ENCODE measurements around the gene CRISPLD2. TPM values are rescaled to one million over a fixed set of nuclear protein-coding genes. Genes with fewer than 3 reads are reported as not detected.

CRISPLD2 gene
- total RNA-seq, 1 donor from 2014 or later = 17.8 TPM

- Mint-ChIP-seq H3K4me3 (no peak overlapping the region), H3K27ac (peak overlapping the region; percentile 37), H3K27me3 (no peaks in the 10 kb centered on the region), H3K36me3 (peaks cover 16% of the 10 kb centered on the region), H3K9me3 (no peaks in the 10 kb centered on the region), H3K4me1 (ENCODE audit: unreplicated experiment) (peaks cover 1% of the 10 kb centered on the region)
- TF ChIP-seq CTCF (conservative IDR thresholded peaks at IDR 0.05) = no peak
- no peak for DNase-seq (ENCODE audit: extremely low spot score, unreplicated experiment)
Measured at GRCh38 chr16:84874553-84874952, 54.8 kb downstream of the CRISPLD2 start.

GRCh38 chr16:84874983-84875382 is 55.2 kb downstream of the CRISPLD2 start:
- no peak overlapping the region for H3K4me3 Mint-ChIP-seq
- no peak overlapping the region for H3K27ac Mint-ChIP-seq
- TF ChIP-seq CTCF (conservative IDR thresholded peaks at IDR 0.05) = no peak
- no peaks in the 10 kb centered on the region for H3K27me3 Mint-ChIP-seq
- H3K4me1 Mint-ChIP-seq (ENCODE audit: unreplicated experiment) = peaks cover 6% of the 10 kb centered on the region
- no peak for DNase-seq (ENCODE audit: extremely low spot score, unreplicated experiment)
- peaks cover 21% of the 10 kb centered on the region for H3K36me3 Mint-ChIP-seq
- H3K9me3 Mint-ChIP-seq = no peaks in the 10 kb centered on the region

GRCh38 chr16:84875846-84876245 is 56.1 kb downstream of the CRISPLD2 start:
- no peak for DNase-seq (ENCODE audit: extremely low spot score, unreplicated experiment)
- H3K4me3 Mint-ChIP-seq = no peak overlapping the region

DNA sequence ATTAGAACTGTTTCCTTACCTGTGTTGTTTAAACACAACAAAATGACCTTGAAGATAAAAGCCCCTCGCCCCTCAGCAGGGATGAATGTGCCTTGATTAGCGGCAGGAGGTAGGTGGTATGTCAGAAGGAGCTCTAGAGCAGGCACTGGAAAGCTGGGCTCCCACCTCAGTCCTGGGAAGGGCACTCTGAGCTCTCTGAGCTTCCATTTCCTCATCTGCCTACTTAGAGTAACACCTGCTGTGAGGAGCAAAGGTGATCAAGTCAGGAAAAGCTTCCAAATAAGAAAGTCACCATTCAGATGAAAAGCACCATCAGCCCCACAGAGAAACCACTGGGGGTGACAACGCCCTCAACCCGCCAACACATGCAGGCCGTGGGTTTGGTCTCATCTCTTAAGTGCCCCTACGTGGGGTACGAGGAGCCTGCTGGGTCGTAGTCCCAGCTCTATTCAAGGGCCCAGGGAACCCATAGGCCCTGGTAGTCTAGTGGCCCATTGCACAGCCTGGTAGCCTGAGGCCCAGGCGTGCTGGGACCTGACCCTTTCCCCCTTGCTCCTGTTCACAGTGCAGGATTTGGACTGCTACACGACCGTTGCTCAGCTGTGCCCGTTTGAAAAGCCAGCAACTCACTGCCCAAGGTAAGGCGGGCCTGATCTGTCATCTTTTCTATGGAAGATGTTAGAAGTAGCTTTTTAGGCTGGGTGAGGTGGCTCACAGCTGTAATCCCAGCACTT is 57.3 kb downstream of the CRISPLD2 start:
- Mint-ChIP-seq H3K4me1 (ENCODE audit: unreplicated experiment) (peaks cover 22% of the 10 kb centered on the region), H3K27ac (no peak overlapping the region), H3K36me3 (peaks cover 36% of the 10 kb centered on the region), H3K9me3 (peaks cover 6% of the 10 kb centered on the region), H3K4me3 (no peak overlapping the region), H3K27me3 (no peaks in the 10 kb centered on the region)
- TF ChIP-seq CTCF (conservative IDR thresholded peaks at IDR 0.05) = no peak
- DNase-seq (ENCODE audit: extremely low spot score, unreplicated experiment) = no peak

More at GRCh38 chr16:84875846-84876245, 56.1 kb downstream of the CRISPLD2 start:
- Mint-ChIP-seq H3K9me3 (no peaks in the 10 kb centered on the region), H3K36me3 (peaks cover 24% of the 10 kb centered on the region), H3K27ac (no peak overlapping the region), H3K4me1 (ENCODE audit: unreplicated experiment) (peaks cover 10% of the 10 kb centered on the region), H3K27me3 (no peaks in the 10 kb centered on the region)
- no peak for TF ChIP-seq CTCF (conservative IDR thresholded peaks at IDR 0.05)

- H3K27me3 Mint-ChIP-seq = no peaks in the 10 kb centered on the region
- peaks cover 37% of the 10 kb centered on the region for H3K36me3 Mint-ChIP-seq
- H3K4me3 Mint-ChIP-seq = no peak overlapping the region
- DNase-seq (ENCODE audit: extremely low spot score, unreplicated experiment) = no peak
- no peak overlapping the region for H3K27ac Mint-ChIP-seq
- TF ChIP-seq CTCF (conservative IDR thresholded peaks at IDR 0.05) = no peak
- peaks cover 6% of the 10 kb centered on the region for H3K9me3 Mint-ChIP-seq
- H3K4me1 Mint-ChIP-seq (ENCODE audit: unreplicated experiment) = peaks cover 33% of the 10 kb centered on the region
Measured at GRCh38 chr16:84878770-84879169, 59.0 kb downstream of the CRISPLD2 start.
